Activated effector memory CD4-positive, alpha-beta T cell treated with anti-CD3 and anti-CD28 coated beads, Interleukin-2, amount 50 U/mL, for 16 hours (primary cell): ENCODE results near the gene AFDN.

Source experiments
- DNase-seq: peaks from one replicate; pipeline ENCODE4 v3.0.0-alpha.2; 2020

AFDN gene

DNA sequence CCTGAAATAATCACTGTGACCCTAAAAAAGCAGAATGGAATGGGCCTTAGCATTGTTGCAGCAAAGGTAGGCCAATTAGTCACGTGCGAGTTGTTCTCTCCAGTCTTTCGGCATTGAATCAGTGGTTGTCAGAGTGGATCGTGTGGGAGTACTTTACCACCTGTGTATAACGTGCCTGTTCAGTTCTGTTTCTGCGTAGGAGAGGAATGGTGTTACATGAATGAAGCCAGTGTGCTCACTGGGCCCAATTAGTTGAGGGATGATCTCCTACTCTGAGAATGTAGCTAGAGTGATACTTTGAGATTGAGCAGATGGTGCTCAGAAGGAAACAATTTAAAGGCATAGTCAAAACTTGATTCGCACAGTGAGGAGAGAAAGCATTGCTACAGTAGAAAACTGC, 98.3 kb downstream of the AFDN start:
- no peak for DNase-seq

DNA sequence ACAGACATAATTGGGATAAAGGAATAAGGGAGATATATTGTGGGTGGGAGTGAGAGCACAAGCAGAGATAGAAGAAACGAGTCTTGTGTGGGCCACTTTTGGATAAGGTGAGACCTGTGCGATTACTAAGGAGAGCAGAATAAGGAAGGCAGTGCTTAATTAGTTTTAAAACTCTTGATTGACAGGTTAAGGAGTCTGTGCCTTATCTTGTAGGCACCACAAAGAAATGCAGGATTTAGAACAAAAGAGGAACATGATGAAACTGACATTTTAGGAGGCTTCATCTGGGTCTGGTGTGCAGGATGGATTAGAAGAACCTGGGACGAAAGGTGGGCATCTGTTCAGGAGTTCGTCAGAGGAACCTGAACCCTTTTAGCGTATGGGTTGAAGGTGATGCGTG, 100.5 kb downstream of the AFDN start:
- no peak for DNase-seq

DNA sequence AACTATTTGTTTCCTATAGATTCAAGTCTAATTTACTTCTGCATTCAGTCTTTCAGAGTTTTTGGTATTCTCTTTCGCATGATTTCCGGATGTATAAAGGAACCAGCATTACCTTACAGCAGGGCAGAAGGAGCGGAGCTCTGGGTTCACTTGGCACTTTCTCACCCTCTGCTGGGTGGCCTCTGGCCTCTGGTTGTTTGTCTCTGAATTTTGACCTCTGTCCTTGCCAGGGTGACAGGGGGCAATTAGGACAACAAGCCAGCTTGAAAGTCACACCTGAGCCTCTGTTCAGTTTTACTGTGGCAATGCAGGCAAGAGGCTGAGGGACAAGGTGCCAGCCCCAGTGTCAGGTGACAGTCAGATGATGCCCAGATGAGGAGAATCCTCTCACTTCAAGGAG, 101.4 kb downstream of the AFDN start:
- no peak for DNase-seq

DNA sequence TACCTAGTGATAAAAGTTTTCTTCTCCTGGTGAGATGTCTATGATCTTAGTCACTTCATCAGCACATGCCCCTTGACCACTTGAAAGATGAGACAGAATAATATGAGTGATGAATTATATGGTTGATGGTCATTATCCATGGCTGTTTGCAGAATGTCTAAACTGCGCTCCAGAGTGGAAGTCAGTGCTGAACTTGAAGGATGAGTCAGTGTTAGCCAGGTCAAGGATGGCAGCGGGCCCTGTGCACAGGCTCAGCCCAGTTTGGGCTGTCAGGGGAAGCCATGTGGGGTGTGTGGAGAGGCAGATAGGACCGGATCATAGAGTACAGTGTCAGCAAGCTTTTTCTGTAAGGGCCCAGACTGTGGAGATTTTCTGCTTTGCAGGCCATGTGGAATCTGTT, 103.6 kb downstream of the AFDN start:
- no peak for DNase-seq

DNA sequence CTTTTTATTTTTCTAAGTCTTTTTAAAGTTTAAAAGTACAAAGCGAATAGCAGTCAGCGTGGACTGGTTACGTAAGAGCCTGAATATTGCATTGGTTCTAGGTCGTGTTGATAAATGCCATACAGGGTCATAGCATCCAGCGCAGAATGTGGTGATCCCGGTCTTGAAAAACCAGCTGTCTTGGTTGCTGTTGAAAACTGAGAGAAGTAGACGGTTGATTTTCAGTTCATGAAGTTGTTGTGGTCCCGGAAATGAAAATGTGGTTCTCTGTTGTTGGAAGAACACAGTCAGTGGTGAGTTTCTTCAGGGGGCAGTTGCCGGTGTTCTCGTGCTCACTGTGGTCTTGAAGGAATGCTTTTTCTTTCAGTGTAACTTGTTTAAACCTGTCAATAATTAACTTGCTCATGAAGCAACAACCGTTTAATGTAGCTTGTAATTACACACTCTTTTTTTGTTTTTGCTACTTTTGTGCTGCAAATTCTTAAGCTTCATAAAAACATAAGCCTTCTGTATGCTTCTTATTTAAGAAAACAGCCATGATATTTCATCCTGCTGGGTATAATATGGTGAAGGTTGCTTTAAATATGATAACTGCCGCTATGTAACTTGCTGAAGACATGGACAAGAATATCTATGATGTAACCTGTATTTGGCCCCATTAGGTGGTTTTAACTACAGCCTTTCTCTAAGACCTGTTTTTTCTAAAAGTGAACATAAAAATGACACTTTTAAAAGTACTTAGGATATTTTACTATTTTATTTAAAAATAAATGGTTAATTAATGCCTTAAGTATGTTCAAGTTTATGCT, 106.0 kb downstream of the AFDN start:
- no peak for DNase-seq

DNA sequence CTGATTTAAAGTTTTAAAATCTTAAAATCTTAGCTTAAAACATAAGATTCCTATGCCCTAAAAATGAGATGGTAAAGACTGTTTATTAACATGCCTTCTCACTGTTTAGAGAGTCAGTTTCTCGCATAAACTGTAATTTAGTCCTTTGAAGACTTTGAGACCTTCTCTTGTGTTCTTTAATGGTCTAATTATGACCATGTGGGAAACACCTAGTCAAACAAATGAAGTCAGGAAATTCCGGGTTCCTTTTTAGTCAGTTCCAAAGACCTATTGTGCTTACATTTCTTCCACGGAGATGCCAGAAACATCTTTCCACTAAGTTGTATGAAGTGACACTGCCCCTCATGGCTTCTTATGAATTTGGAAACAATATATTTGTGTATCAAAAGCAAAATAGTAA, 106.6 kb downstream of the AFDN start:
- no peak for DNase-seq

DNA sequence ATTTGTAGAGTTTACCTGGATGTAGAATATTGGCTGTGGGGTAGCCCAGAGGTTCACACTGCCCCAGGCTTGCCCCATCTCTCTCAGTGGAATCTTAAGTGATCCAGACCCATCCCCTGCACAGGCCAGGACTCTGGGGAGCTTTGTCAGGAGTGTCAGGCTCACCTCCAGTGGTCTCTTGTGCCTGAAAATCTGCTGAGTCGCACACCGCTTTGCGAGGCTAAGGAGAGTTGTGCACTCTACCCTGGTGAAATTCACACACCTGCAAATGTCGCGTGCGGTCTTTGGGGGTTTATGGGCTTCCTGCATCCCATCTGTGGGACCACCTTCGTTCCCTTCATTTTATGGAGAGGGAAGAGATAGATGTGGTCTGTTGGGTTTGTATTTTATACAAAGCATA, 107.1 kb downstream of the AFDN start:
- DNase-seq: no peak

DNA sequence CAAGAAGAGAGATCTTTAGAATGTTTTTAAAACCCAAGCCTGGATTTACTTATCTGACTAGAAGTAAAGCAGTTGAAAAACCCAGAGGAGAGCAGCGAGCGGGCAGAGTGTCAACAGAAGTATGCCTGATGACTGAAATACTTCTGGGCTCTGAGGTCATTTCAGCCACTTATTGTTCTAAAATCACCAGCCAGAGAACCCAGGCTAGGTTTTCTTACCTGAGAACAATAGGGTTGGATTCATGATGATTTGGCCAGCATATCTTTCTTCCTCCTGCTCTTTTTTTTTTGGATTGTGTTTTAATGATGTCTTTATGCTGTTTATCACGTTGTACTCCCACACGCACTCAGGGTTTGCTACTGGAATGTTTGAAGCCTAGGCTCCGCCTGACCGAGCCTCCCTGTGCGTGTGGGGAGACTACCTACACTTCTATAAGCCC, 107.7 kb downstream of the AFDN start:
- no peak for DNase-seq

DNA sequence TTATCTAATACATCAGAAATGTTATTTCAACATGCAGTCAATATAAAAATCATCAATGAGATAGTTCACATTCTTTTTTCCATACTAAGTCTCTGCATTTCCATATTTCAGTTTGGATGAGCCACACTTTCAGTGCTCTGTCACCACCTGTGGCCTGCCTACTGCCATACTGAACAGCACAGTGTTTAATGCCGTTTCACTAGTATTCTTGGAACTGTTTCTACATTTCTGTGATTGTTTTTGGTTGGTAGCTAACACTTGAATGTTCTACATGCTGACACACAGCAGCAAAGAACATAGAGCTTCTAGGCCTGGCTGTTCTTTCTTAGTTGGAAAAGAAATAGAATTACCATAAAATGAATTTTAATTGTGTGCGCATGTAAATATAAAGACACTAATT, 109.3 kb downstream of the AFDN start:
- DNase-seq: no peak

DNA sequence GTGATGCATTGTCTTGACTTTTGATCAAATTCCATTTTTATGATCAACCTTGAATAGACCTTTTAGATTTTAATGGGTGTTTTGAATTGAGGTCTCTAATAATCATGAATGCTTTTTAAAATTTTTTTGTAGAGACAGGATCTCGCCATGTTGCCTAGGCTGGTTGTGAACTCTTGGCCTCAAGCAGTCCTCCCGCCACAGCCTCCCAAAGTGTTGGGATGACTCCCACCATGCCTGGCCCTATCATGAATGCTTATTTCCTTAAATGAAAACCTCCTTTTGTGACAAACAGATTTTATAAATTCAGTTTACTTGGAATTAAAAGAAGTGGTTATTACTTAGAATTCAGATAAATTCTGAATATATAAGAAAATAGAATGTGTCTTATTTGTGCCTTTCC, 110.6 kb downstream of the AFDN start:
- no peak for DNase-seq

DNA sequence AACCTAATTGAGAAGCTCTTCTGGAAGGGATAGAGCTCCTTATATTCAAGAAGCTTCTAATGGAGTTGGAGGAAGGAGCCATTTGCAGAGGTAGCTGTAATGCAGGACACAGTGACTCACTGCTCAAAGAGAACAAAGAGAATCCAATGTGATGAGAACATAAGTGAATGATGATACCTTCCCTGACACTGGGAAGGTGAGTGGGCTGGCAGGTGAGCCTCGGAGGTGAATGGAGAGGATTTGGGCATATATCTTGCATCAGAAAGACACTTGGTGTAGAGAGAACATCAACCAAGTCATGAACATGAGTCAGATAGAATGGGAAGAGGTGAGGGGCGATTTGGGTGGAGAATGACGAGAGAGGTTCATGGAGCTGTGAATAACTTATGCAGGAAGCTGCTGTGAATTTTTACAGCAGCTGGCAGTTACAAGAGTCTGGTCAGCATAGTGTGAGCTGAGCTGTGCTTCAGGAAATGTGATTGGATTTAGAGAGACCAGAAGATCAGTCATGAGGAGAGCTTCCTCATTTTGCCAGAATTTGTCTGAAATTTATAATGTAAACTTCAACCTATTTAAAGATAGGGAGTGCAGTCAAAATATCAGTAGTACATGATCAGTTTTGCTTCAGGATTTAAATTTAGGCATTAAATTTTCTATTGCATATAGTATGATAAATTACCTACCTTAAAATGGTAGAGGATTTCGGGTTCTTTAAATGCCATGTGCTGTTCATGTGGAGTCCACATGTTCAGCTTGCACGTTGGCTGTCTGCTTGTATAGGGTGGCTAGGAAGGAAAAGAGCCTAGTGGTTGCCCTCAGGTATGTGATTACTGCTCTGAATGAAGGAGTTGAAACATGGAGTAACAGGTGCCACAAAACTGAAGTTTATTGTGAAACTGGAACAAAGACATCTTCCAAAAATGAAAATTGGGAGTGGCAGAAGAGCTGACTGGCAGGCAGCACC, 111.5 kb downstream of the AFDN start:
- DNase-seq: no peak

DNA sequence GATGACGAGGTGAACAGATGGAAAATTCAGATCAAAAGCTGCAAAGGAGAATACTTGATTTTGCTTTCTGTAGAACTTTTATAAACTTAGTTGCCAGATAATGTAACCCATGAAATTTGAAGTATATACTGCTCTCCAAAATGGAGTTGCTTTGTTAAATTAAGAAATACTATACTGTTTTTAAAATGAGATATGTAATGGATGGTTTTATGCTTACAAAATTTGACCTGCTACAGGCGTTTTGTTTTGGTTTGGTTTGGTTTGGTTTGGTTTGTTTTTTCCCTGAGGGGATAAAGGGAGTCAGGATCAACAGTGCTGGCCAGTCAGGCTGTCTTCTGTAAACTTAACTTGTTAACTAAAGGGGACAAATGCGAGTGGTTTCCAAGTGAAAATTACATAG, 115.1 kb downstream of the AFDN start:
- DNase-seq: no peak

DNA sequence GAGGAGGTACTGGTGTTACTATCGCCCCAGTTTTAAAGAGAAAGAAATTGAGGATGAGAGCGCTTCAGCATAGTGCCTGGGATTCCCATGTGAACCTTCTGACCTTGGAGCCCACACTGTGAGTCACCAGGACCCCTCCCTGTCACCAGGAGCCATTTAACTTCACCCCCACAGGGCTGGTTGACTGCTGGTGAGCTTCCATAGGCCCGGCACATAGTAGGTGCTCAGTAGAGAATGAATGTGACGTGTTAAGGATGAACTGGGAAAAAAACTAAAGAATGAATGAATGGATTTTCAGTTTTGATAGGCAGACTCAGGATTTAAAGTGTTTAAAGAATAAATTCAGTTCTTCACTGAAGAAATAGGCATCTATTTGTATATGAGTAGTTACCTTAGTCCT, 117.4 kb downstream of the AFDN start:
- DNase-seq: no peak

DNA sequence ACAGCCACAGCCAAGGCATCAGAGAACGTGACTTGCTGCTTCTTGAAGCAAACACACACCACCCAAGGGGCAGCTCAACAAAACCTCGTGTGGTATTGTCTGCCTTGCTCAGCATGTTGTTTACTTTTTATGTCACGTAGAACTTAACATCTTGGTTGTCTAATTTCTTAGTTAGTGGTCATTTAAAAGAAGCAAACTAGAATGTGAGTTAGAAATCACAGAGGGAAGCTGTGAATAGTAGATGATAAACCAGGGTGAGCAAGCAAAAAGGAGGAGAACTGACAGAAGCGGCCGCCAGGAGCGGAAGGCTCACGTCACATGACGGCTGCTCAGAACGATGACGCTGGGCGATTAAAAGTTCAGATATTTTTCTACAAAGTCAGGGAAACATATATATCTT, 119.3 kb downstream of the AFDN start:
- DNase-seq: no peak

DNA sequence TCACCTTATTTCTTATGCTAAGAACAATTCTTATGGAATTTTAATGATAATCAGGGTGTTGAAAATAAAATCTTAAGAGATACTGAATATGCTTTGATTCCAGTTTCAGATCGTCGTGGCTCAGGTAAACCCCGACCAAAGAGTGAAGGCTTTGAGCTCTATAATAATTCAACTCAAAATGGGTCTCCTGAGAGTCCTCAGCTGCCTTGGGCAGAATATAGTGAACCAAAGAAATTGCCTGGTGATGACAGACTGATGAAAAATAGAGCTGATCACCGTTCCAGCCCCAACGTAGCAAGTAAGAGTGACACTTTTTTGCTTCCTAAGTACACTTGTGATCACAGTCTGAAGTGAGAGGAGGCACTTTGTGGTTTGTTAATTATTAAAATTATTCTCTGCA, 119.9 kb downstream of the AFDN start:
- no peak for DNase-seq

DNA sequence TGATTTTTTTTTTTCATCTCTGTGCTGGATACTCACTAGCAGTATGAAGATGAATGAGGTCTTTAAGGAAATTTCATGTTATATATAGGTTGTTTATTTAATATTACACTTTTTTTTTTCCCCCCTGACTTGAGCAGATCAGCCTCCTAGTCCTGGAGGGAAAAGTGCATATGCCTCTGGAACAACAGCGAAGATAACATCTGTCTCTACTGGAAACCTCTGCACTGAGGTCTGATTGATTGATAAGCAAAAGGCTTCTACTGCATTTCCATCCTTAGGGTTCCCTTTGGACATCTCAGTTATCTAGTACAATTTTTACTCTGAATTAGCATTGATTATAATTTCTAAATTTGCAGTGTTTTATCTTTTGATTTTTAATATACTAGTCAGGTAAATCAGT, 121.0 kb downstream of the AFDN start:
- DNase-seq: no peak

DNA sequence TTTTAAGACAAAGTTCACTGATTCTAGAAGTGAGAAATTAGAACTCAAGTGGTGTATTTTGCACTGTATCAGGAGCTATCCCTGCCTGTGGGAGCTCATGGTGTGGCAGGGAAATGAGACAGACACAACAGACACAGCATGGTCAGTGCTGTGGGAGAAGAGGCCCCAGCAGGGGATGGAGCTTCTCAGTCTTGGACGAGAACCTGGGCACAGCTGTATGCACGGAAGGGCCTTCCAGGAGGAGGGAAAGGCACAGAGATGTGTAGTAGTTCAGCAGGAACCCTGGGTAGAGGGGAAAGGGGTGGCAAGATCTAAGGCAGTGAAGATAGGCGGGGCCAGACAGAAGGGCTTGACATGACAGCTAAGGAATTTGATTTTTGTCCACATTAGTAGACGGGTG, 122.0 kb downstream of the AFDN start:
- no peak for DNase-seq

DNA sequence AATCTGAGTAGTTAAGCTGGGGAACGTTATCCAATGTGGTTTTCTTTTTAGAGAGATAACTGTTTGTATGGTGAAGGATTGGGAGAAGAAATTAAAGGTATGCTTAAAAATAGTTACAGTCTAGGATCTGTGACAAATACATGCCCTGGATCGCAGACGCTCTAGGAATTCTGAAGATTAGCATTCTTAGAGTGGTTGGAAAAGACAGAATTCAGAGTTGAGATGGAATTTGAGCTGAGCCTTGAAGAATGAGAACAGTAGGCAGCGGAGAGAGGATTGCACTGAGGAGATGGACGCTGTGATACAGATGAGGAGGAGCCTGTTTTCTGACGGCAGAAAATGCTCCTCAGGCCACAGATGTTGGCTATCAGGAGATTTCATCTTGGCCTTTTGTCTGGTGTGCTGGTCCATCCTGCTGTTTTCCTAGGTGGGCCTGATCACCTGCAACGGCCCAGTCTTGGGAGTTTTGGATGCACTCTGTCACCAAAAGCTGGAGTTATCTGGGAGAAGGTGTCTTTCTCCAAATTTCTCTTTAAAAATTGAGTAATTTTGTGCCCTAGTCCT, 122.5 kb downstream of the AFDN start:
- no peak for DNase-seq

DNA sequence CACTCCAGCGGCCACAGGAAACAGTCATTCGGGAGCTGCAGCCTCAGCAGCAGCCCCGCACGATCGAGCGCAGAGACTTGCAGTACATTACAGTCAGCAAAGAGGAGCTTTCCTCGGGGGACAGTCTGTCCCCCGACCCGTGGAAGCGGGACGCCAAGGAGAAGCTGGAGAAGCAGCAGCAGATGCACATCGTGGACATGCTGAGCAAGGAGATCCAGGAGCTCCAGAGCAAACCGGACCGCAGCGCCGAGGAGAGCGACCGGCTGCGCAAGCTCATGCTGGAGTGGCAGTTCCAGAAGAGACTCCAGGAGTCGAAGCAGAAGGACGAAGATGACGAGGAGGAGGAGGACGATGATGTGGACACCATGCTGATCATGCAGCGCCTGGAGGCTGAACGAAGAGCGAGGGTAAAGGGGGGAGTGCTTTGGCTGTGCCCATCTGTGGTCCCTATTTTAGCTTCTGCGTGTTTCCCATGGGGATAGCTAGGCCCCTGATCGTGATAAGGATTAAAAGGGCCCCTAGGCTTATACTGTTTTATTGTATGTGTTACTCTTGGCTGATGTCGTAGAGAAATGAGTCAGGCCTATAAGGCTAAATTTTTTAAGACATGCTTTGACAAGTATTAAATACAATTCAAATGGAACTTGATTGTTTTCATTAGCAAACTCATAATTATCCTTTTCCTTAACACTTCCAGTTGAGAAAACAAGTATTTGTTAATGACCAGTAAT, 125.2 kb downstream of the AFDN start:
- no peak for DNase-seq

DNA sequence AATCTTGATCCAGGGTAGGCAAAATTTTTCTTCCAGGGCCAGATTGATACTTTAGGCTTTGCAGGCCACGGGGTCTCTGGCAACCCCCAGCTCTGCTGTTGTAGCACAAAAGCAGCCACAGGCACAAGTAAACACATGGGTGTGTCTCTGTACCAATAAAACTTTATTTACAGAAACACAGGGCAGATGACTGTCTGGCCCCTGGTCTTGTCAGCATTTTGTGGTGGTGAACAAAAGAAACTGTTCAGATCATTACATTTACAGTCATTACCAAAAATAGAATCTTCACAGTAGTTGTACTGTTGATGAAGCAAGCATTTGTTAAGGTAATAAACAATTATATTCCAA, 125.8 kb downstream of the AFDN start:
- DNase-seq: no peak

DNA sequence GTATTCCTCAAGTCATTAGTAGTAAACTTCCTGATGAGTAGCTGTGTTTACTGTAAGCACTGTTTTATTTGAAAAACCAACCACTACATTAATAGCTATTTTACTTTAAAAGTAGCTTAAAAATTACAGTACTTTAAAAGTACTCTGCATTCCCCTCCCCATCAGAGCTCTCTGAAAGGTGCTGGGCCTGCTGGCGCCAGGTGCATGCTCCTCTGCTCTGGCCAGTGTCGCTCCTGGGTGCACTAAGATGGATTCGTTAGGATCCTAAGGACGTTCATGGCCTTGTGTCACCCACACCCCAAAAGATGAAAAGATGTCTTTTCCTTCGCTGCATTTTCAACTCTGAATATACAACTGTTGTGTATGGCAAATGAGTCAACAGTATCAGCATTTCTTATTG, 126.8 kb downstream of the AFDN start:
- DNase-seq: no peak

DNA sequence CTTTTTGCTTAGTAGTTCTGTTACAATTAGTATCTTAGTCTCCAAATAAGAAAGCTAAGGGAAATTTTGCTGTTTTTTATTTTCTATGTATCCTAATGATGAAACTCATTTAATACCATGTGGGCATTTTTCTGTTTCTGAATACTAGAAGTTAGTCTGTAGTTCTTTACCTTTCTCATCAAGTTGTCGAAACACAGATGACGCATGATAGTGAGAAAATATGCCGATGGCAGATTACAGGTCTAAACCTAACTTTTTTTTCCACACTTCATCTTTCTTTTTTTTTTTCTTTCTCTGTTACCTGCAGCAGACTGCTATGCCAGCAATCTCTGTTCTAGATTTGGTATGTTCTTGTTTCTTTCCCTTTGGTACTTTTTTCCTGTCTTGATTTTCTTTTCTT, 127.4 kb downstream of the AFDN start:
- DNase-seq: no peak

DNA sequence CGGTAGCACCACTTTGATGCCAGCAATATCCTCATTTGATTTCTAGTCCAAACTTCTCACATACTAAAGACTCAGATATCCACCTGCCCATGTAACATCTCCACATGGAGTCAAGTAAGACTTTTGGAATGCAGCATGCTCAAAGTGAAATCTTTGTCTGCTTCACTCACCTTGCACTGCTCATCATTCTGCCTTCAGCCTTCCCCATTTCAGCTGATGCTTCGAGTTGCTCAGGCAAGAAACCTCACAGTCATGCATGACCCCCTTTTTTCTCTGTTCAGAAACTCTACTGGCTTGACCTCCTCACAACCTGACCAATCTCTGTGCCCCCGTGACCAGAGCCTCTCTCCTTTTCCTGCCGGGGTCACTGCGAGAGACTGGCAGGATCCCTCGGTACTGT, 129.8 kb downstream of the AFDN start:
- no peak for DNase-seq
